Measurements from ENCODE around the gene KIF21B.
"Not testable (repeated sequence)": the region's sequence is repeated elsewhere in the genome, so short reads cannot be mapped to it uniquely, and the experiment has no call there.

KIF21B gene

DNA sequence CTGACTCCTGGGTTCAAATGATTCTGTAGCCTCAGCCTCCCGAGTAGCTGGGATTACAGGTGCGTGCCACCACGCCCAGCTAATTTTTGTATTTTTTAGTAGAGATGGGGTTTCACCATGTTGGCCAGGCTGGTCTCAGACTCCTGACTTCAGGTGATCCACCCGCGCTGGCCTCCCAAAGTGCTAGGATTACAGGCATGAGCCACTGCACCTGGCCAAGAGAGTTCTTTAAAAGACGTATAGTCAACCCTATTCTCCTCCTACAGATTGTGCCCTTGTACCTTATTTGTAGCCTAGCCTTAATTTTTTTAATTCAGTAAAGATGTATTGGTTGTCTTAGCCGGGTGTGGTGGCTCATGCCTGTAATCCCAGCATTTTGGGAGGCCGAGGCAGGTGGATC is 93.2 kb downstream of the KIF21B start:
- DNase-seq = not testable (repeated sequence)

DNA sequence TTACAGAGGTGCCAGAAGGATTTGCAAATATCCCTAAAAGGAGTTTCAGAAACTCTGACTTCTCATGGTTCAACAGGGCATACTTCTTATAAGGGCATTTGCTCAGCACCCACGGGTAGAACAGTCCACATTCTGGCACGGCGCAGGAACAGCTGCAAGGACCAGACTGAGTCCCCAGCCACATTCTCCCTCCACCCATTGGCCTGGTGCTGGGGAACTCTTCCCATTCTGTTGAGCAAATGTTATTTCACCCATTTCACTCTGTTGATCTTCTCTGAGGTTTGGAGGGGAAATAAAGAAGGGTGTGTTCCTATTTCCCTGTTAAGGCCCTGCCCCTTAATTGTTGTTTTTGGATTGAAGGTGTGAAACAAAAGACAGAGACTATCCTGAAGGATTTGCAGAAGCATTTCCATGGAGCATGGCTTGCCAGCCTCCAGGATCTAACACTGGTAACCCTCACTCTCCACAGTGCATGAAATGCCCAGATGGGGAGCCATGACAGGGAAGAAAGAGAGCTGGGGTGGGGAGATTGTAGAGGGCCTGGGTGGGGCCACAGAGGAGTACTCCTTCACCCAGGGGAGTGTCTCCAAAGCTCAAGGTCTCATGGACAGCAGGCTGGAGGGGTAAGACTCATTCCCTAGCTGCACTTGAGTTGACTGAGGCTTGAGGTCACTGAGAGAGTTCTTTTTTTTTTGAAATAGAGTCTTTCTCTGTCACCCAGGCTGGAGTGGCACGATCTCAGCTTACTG is 93.8 kb downstream of the KIF21B start:
- DNase-seq = no peak

DNA sequence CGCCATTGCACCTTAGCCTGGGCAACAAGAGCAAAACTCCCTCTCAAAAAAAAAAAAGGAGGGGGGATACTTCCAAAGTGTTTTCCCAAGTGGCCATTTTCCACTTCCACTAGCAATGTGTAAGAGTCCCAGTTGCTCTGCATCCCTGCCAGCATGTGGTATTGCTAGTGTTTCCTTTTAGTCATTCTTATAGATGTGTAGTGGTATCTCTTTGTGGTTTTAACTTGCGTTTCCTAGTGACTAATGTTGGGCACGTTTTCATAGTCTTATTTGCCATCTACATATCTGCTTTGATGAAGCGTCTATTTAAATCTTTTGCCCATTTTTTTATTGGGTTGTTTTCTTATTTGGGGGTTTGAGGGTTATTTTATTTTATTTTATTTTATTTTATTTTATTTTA is 97.7 kb downstream of the KIF21B start:
- DNase-seq = no peak

DNA sequence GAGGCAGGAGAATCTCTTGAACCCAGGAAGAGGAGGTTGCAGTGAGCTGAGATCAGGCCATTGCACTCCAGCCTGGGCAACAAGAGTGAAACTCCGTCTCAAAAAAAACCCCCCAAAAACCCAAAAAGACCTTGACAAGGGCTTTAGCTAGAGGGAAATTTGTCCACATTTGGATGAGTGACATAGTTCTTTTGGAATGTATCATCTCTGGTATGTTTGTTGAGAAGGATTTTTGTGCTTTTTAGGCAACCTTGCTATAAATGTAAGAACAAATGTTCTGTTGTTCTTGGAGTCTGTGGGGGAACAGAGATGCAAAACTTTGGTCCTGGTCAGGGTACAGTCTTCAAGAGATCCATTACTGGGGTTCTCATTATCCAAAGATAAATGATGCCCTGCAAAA is 99.9 kb downstream of the KIF21B start:
- DNase-seq = no peak

DNA sequence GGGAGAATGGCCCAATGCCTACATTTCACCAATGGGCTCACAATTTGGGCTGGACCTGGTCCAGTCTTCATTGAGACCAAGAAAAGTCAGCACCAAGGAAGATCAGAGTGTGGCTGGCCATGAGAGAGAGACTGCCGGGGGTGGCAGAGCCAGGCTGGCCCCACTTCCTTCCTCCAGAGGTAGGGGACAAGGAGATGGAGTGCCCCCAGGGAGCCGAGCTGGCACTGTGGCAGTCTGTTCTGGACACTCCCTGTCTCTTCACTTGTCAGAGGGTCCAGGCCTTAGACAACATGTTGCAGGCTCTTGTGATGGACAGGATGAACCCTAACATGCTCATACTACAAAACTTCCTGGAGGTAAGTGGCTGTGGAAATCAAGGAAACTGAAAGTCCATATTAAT is 101.1 kb downstream of the KIF21B start:
- no peak for DNase-seq

DNA sequence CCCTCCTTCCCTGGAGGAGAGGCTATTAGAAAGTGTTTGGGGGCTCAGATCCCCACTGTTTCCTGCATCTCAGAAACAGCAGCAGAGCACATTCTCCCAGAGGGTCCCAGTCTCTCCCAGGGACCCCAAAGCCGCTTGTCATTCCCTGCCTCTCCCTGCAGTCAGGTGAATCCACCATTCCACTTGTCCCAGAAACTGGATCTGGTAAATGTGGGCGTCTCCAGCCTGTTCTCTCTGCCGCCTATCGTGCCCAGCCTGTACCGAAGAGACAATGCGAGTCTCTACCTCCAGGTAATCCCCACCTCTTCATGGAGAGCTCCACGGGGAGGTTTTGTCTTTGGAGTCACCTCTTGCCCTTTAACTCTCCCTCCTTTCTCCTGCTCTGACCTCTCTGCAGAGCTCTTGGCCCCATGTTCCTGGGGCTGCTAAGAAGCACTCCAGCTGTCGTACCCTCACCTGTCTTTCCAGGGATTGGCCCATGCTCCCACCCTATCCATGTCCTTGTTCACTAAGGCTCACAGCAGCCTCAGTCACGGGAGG is 101.9 kb downstream of the KIF21B start:
- no peak for DNase-seq
